NCI-H2227 treated with DMSO at 0.1 percent for 48 hours (cell line): ENCODE results near the gene ACTL10.
"Not testable (repeated sequence)": the region's sequence is repeated elsewhere in the genome, so short reads cannot be mapped to it uniquely, and the experiment has no call there.

ENCODE experiments used
- DNase-seq: peaks from one replicate; lab custom pipeline; 2025; lab: John Stamatoyannopoulos, UW

Gene ACTL10

DNA sequence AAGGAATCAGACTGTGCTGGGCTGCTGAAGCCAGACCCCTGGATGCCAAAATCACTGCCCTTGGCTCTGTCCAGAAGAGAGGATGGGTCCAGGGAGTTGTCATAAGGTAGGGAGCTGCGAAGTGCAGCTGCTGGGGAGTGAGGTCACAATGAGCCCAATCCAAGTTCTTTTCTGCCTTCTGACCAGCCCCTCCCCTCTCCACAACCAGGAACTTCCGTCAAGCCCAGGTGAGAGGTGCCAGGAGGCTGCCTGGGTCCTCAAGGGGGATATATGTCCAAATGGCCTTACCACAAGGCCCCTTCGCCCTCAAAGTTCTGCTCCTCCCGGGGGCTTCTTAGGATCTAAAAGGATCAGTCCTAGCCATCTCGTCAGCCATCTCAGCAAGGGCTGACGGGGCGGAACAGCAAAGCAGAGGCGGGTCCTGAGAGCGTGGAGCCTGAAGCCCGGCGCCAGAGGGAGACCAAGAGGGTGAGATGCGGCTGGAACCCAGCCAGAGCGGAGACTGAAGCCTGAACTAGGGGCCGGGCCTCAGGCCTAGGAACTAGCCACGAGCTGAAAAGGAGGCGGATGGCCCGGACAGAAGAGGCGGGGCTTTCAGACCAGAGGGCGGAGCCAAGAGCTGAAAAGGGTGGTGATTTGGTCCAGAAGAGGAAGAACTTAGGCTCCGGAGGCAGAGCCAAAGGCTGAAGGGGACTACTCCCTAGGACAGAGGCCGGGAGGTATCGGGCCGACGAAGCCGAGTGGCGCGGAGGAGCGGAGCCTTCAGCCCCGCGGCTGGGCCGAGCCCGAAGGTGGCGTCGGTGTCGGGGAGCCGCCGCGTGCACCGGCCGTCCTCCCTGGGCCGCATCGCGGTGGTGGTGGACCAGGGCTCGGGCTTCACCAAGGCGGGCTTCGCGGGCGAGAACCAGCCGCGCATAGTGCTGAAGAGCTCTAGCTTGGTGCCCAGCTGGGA is at the start of gene ACTL10:
ACTL10 (plus strand) TSS at position 651 of the 952 bp plus-strand sequence. CDS start 555 bp downstream, outside the sequence.
- no peak for DNase-seq

DNA sequence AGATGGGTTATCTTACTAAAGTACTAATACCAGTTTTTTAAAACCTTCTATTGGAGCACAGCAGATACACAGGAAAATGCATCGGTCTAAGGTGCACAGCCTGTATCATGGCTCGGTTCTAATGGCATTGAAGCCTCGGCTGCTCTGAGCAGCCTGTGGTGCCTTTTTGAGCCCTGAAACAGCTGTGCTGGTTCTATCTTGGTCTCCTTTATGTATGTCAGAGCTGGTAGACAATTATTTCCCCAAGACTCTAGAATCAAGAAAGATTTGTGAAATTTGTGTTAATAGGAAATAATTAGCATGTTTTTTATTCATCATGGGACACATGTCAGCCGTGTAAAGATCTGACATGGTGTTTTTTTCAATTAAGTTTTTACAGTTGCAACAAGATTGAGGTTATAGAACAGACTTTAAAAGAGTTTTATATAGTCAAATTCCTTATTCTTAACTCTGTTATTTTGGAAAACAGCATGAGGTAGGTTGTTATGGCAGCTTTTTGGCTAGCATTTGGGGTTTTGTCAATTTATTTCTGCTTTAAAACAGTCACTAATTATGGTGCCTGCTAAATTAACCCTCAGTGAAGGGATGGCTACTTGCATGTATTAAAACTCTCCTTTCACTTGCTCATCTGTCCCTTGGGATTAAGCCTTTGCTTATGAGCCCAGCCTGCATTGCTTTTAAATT is 44.9 kb upstream of the ACTL10 start:
- DNase-seq, result no peak

DNA sequence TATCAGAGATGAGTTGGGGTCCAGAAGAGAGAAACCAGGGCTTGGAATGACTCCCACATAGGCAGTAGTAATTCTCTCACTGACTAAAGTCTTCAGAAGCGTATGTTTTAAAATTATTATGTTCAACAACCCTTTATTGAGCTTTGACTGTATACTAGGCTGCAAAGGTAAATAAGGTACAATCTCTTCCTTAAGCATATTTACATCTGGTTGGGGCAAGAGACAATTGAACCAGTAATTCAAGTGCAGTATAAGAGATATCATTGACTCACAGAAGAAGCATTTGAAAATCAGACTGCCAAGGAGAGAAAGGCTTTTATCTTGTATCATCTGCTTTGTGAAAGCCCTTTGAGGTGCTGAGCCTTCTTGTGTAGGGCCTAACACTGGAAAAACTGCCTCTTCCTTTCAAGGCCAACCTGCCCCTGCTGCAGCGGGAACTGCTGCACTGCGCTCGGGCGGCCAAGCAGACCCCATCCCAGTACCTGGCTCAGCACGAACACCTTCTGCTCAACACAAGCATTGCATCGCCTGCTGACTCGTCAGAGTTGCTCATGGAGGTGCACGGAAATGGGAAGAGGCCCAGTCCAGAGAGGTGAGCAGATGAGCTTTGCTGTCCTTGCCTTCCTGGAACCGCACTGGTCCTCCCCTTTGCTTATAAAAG is 43.9 kb upstream of the ACTL10 start:
- DNase-seq, result no peak

DNA sequence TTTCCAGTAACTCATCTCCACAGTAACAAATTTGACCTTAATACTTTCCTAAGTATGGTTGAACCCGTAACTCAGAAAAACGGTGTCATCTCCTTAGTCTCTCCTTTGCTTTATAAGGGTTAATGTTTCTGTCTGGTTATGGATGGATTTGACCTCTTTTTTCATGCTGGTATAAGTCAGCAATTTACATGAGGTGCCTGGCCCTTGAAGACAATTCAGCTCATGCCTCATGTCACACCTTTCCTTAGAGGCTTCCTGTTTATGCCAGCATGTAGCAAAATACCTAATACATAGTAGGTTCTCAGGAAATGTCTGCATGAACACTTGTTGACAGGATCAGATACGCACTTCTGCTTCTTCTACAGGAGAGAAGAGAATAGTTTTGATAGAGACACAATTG is 42.3 kb upstream of the ACTL10 start:
- no peak for DNase-seq

DNA sequence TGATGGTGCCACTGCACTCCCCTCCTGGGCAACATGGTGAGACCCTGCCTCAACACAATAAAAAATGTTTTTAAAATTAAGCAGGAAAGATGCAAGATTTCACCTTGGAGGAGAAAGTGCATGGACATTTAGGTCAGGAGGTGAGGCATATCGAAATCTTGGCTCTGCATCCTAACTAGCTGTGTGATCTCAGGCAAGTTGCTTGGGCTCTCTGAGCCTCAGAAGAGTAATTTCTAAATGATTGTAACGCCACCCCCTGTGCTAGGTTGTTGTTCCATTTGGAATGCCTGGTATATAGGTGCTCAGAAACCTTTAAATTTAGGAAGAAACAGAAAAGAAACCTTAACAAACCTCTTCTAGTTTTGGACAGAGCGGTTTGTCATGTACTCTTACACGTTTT is 40.6 kb upstream of the ACTL10 start:
- DNase-seq, result no peak

DNA sequence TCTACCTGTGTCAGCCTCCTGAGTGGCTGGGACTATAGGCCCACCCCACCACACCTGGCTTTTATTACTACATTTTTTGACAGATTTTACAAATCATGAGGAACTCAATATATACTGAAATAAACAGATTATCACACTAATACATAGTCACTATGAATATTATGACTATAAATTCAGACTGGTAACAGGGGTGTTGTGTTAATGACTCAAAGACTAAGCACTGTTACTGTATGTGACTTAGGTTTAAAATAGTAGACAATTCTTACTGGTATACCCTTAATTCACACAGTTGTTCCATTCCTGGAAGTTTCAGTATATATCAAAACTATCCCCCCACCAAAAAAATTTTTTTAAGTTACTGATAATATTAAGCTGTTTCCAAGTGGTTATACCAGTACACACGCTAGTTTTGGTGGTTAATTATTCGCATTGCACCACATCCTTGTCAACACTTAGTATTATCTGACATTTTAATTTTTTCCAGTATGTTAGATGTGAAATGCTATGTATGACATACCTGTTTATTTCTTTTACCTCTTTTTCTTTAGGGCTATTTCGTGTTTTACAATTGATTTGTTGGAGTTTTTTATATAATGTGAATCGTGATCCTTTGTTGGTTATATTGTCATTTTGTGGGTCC is 39.0 kb upstream of the ACTL10 start:
- DNase-seq, result no peak

DNA sequence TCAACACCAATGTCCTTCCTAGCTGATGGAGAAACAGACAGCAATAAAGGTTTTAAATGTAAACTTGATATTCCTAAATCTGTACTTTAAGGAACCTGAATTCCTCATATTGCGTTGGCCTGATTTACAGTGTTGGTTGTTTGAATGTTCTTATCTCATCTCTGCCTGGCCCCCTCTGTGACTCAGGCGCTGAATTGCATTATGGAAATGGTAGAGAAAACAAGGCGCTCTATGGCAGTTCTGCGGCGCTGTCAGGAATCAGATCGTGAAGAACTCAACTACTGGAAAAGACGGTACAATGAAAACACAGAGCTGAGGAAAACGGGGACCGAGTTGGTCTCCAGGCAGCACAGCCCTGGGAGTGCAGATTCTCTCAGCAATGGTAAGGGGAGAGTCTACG is 37.2 kb upstream of the ACTL10 start:
- no peak for DNase-seq

DNA sequence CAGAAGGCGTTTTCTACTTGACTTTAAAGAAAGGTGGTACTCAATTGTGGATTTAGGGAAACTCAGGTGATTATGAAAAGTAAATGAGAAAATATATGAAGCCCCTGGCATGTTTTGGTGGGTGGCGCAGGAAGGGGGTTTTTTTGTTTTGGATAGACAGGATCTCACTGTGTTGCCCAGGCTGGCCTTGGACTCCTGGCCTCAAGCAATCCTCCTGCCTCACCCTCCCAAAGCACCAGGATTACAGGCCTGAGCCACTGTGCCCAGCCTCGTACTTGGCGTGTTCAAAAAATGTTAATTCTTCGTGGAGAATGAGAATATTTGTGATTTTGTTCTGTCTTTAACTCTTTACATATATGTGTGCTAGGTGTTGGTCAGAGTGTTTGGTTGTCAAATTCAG is 36.8 kb upstream of the ACTL10 start:
- no peak for DNase-seq

DNA sequence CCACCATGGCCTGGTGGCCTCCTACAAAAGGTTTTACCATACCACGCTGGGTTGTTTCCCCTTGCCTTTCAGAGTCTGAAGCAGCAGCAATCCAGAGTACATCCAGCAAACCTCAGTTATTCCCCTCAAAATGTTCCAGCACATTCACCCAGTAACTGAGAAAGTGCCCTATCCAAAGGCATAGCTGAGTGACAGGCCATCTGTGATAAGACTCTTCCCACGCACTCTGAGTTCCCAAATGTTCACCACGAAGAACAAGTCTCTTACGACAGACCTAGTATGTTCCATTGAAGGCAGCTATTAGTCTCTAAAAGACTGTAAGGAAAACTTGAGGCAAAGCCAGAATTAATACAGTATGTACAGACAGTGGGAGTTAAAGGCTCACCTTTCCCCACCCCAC is 36.2 kb upstream of the ACTL10 start:
- no peak for DNase-seq

DNA sequence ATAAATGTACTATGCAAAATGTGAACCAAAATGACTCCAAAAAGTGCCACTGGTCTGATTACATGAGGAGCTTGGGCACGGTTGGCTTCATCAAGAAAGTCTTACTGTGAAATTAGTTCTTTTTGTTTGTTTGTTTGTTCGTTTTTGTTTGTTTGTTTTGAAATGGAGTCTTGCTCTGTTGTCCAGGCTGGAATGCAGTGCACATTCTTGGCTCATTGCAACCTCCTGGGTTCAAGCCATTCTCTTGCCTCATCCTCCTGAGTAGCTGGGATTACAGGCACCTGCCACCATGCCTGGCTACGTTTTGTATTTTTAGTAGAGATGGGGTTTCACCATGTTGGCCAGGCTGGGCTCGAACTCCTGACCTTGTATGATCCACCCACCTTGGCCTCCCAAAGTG is 34.8 kb upstream of the ACTL10 start:
- not testable (repeated sequence) for DNase-seq

DNA sequence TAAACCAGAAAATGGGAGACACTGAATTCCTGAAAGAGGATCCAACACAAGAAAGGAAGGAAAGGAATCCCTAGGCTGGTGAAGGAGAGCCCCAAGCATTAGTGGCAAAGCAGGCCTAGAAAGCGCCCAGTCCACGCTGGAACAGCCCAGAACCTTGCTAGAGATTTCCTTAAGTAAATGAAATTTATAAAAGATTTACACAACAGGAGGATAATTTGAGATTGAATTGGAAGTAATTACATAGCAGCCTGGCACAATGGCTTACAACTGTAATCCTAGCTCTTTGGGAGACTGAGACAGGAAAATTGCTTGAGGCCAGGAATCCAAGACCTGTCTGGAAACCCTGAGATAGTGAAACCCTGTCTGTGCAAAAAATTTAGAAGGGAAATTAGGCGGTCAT is 31.4 kb upstream of the ACTL10 start:
- DNase-seq, result peak; percentile 64

DNA sequence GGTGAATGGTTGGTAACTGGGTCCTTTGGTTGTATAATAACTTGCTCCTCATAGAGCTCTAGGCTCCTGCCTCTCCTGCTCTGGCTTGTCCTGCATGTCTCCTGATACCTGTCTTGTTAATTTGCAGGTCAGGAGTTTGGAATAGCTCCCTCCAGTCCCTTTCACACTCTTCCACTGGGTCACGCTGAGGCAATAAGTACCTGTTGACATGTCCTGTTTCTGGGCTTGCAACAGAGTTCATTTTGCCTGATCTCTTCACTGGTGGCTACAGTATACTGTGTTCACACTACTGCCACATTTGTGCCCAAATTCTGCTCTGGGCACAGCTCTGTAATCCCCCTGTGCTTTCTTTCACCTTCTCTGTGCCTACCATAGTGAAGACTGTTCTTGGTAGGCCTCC is 30.0 kb upstream of the ACTL10 start:
- DNase-seq, result no peak

DNA sequence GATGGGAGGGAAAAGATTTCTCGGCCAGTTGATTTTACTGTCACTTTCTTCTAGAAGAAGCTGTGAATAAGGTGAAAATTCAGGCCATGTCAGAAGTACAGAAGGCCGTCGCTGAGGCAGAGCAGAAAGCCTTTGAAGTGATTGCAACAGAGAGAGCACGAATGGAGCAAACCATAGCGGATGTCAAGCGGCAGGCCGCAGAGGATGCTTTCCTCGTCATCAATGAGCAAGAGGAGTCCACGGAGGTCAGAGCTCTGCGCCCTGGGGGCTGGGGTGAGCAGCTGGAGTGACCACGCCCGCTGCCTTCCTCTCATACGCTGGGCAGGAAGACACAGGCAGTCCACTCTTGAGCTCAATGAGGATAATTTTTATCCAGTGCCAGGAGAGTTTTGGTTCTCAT is 26.5 kb upstream of the ACTL10 start:
- no peak for DNase-seq

DNA sequence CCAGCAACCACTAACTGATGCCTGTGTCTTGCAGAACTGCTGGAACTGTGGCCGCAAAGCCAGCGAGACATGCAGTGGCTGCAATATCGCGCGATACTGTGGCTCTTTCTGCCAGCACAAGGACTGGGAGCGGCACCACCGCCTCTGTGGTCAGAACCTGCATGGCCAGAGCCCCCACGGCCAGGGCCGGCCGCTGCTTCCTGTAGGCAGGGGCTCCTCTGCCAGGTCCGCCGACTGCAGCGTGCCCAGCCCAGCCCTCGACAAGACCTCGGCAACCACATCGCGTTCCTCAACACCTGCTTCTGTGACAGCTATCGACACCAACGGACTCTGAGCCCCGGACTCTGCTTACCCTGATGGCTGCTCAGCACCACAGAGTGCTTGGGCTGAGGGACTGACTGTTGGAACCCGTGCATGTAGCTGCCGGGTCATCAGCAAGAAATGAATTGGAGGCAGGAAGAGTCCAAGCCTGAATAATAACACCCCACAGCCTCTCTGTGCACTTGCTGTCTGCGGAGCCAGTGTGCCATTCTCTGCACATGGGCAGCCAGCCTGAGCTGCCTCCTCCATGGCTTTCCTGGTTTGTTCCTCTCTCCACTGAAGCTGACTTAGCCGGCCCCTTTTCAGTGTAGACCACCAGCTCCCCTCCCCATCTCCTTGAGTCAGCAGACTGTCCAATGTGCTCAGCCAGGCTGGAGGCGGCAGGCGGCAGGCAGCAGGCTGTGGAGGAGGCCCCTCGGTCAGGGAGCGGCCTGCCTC is 22.3 kb upstream of the ACTL10 start:
- no peak for DNase-seq

DNA sequence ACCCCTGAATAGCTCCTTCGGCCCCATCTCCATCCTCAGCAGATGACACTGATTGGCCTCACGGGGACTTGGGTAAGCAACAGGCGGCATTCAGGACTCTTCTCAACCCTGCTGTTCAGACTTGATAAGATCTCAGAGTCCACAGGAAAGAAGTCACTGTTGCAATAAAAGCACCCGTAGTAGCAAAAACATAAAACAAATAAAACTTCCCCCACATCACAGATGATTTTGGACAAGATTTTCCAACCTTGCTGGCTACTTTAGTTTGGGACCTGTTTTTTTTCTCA is 21.7 kb upstream of the ACTL10 start:
- DNase-seq, result no peak

DNA sequence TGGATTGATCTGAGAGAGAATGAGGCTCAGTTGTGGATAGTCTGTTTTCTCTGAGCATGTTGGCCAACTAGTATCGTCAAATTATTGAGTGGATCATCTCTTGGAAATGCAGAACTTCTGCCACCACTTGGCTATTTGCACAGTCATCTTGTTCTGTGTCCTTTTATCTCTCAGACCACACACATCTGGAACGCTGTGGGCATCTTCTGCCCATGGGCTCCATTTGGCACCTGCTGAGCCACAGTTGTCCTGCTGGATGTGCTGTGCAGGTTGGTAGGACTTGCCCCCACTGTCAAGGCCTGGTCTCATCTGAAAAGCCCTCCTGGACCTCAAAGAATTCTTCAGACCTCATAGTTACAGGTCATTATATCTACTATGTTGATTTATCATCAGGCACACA is 21.3 kb upstream of the ACTL10 start:
- DNase-seq, result no peak

DNA sequence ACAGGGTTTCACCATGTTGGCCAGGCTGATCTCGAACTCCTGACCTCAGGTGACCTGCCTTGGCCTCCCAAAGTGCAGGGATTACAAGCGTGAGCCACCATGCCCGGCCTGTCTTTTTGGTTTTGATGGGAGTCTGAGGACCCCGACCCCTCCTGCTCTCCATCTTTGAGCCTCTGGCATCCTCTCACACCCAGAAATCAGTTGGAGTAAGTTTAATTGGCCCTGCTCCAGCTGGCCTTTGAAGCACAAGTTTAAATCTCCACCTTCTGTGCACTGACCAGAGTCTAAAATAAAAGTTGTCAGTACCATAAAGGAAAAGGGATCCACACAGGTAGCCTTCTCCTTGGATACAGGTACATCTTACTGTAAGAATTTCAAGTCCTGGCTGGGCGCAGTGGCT is 20.6 kb upstream of the ACTL10 start:
- no peak for DNase-seq

DNA sequence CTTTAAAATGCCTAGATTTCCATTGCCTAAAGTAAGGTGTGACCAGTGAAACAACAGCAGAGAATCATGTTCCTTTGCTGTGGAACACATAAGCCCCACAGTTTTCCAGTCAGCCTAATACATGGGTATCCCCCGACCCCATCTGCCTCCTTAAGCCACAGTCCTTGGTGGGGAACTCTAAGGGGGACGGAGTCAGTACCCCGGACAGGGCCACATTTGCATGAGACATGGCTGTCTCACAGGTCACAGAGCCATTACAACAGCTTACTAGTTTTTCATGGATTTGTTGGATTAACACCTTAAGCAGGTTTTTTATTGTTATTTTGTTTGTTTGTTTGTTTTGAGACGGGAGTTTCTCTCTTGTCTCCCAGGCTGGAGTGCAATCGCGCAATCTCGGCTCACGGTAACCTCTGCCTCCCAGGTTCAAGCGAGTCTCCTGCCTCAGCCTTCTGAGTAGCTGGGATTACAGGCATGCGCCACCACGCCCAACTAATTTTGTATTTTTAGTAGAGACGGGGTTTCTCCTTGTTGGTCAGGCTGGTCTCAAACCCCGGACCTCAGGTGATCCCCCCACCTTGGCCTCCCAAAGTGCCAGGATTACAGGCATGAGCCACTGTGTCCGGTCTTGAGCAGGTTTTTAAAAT is 19.7 kb upstream of the ACTL10 start:
- DNase-seq, result not testable (repeated sequence)

DNA sequence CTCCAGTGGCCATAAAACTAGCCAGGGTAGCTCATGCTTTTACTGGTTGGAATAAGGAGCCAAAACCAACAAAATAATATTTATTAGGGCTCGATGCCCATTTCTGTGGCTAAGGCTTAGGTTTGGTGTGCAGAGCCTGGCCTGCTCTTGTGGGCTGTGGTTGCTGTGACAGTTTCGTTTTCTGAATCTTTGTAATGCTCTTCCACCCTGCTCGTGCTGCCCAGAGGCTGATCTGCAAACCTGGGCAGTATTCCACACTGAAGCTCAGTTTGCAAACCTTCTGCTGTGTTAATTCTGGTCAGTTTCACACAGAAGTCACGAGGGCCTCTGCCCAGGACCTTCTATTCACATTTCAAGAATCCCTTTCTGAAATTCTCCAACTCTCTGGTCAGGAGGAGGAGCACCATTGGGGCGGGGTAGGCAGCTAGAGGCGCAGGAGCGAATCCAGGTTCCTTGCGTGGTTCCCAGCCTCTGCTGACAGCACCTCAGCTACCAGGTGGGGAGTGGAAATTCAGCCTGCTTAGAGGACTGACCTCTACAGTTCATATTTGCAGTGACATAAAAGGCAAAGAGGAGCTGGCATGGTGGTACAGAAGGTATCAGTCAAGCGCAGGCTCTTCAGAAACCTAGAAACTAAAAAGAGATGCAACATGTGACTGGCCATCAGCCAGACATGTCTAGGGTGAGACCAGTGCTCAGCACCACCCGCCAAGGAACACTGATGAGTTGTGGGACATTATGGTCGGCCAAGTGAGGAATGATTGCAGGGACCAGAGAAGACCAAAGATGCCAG is 18.9 kb upstream of the ACTL10 start:
- no peak for DNase-seq

DNA sequence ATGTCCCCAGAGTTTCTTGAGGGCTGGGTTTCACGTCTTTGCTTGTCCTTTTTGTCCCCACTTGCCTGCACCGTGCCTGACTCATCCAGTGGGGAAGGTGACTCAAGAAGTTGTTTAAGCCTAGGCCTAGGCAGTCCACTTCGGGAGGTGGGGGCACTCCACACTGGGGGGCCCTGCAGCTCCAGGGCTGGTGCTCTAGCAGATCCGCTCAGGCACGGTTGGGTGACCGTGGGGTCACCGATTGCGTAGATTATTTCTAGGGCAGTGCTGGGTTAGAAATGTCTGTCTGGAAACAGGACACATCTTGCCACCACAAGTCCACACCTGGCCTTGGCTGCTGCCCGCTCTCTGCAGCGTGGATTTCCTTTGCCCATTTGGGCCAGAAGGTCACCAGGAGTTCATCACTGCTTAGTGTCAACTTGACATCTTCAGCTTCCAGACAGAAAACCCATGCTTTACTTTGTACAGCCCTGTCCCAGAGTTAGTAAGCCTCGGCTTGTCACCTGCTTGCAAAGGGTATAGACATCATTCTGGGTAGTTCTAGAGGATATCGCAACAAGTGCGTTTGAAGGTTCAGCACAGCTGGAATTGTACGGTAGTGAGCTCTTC is 18.2 kb upstream of the ACTL10 start:
- no peak for DNase-seq
